SK-N-SH (cell line): ENCODE data around the gene SLC25A21.

Source experiments
- CTCF ChIP-seq: fragments of 200-600 bp; sonication (generic); IDR thresholded peaks from 2 replicates; pipeline ENCODE4 v1.6.1; 2017; ENCODE audit warnings: antibody characterized with exemption, mild to moderate bottlenecking, moderate library complexity
- EP300 ChIP-seq, 2 experiments: IDR thresholded peaks; 2 replicates each; pipeline versions ENCODE4 v1.4.0 to v1.6.1; 2012; ENCODE audit warnings: borderline replicate concordance in 1 of 2, low read depth in 1 of 2, low read length in 1 of 2
- EZH2phosphoT487 ChIP-seq: fragments of 200-600 bp; sonication (generic); IDR thresholded peaks from 2 replicates; pipeline ENCODE4 v1.6.1; 2017; ENCODE audit warnings: low read depth, mixed run types, mild to moderate bottlenecking, antibody characterized with exemption, moderate library complexity, borderline replicate concordance
- FOXM1 ChIP-seq: IDR thresholded peaks from 2 replicates; pipeline ENCODE4 v1.4.0; 2012; ENCODE audit warnings: low read depth, mild to moderate bottlenecking
- JUND ChIP-seq: IDR thresholded peaks from 2 replicates; pipeline ENCODE4 v1.4.0; 2012
- POLR2AphosphoS5 ChIP-seq: IDR thresholded peaks from 2 replicates; pipeline ENCODE4 v1.6.1; 2012; ENCODE audit warnings: low read depth, low read length
- TAF1 ChIP-seq: IDR thresholded peaks from 2 replicates; pipeline ENCODE4 v1.6.1; 2012; ENCODE audit warnings: low read depth, mild to moderate bottlenecking, low read length, moderate library complexity, borderline replicate concordance

- TF ChIP-seq POLR2AphosphoS5: no peak
- no peak for TF ChIP-seq CTCF
- TF ChIP-seq TAF1: no peak
- no peak for TF ChIP-seq EP300 (IDR thresholded peaks at IDR 0.05; ENCODE audit: borderline replicate concordance in 1 of 2, low read depth in 1 of 2, low read length in 1 of 2)
- no peak for TF ChIP-seq FOXM1
- no peak for TF ChIP-seq EZH2phosphoT487
- TF ChIP-seq JUND: no peak
Observed at GRCh38 chr14:36949371-36949770, 223.0 kb downstream of the SLC25A21 start.
